WTC11 (cell line): ENCODE measurements around the gene DNAJC18. TPM values are rescaled to one million over a fixed set of nuclear protein-coding genes. Genes with fewer than 3 reads are reported as not detected.

Experiments
- ATAC-seq: fragments of 200-7000 bp; cut with Tn5 transposase; 2 replicates; pipeline ENCODE4 v1.10.0; 2021; ENCODE audit warnings: mild to moderate bottlenecking, moderate library complexity
- CTCF ChIA-PET: fragments of 300-600 bp; sonication (Branson Sonifier 250); formaldehyde crosslinking; loops from one replicate; lab custom pipeline; 2021; ENCODE audit warnings: antibody characterized with exemption; lab: Charles Lee
- POLR2A ChIA-PET: fragments of 350-600 bp; sonication (Branson Sonifier 250); formaldehyde crosslinking; loops from one replicate; lab custom pipeline; 2021; ENCODE audit warnings: antibody characterized with exemption; lab: Charles Lee
- DNase-seq: peaks from one replicate; pipeline ENCODE4 v3.0.0; 2021; ENCODE audit warnings: low spot score
- H3K27ac Mint-ChIP-seq: 2 replicates; pipeline ENCODE4 v1.8.0; 2021; ENCODE audit warnings: mixed read lengths
- H3K27me3 Mint-ChIP-seq: 2 replicates; pipeline ENCODE4 v1.8.0; 2021; ENCODE audit warnings: low read depth, mild to moderate bottlenecking, moderate library complexity, mixed read lengths
- H3K36me3 Mint-ChIP-seq: 2 replicates; pipeline ENCODE4 v1.8.0; 2021; ENCODE audit warnings: mixed read lengths
- H3K4me1 Mint-ChIP-seq: 2 replicates; pipeline ENCODE4 v1.8.0; 2022; ENCODE audit warnings: mixed read lengths
- H3K4me3 Mint-ChIP-seq: 2 replicates; pipeline ENCODE4 v1.8.0; 2021; ENCODE audit warnings: mild to moderate bottlenecking, moderate library complexity, mixed read lengths
- H3K9me3 Mint-ChIP-seq: 2 replicates; pipeline ENCODE4 v1.8.0; 2021; ENCODE audit warnings: mixed read lengths
- CBFB ChIP-seq: sonication (generic); formaldehyde crosslinking; IDR thresholded peaks from 2 replicates; pipeline ENCODE4 v1.8.1; 2022; ENCODE audit warnings: mild to moderate bottlenecking, low read depth, missing genetic modification reagents
- CREB1 ChIP-seq: sonication (generic); formaldehyde crosslinking; IDR thresholded peaks from 2 replicates; pipeline ENCODE4 v1.8.0; 2023; ENCODE audit warnings: mild to moderate bottlenecking, missing genetic modification reagents
- ESRRA ChIP-seq: sonication (generic); formaldehyde crosslinking; IDR thresholded peaks from 2 replicates; pipeline ENCODE4 v1.8.1; 2022; ENCODE audit warnings: mild to moderate bottlenecking, missing genetic modification reagents, borderline replicate concordance
- IRF2 ChIP-seq: sonication (generic); formaldehyde crosslinking; IDR thresholded peaks from 2 replicates; pipeline ENCODE4 v1.8.0; 2022; ENCODE audit warnings: low read depth, missing genetic modification reagents, borderline replicate concordance
- KAT7 ChIP-seq: sonication (generic); formaldehyde crosslinking; IDR thresholded peaks from 2 replicates; pipeline ENCODE4 v1.8.1; 2023; ENCODE audit warnings: missing genetic modification reagents, mild to moderate bottlenecking, borderline replicate concordance
- NFATC4 ChIP-seq: fragments of 250-450 bp; sonication (Bioruptor Pico); IDR thresholded peaks from 2 replicates; pipeline ENCODE4 v1.9.0; 2021; ENCODE audit warnings: mild to moderate bottlenecking
- NFE2L1 ChIP-seq: sonication (generic); formaldehyde crosslinking; IDR thresholded peaks from 2 replicates; pipeline ENCODE4 v1.8.1; 2023; ENCODE audit warnings: missing genetic modification reagents
- SMAD3 ChIP-seq: sonication (generic); formaldehyde crosslinking; IDR thresholded peaks from 2 replicates; pipeline ENCODE4 v1.8.0; 2022; ENCODE audit warnings: missing genetic modification reagents, mild to moderate bottlenecking, borderline replicate concordance
- SMAD4 ChIP-seq: sonication (generic); formaldehyde crosslinking; IDR thresholded peaks from 2 replicates; pipeline ENCODE4 v1.8.0; 2022; ENCODE audit warnings: mild to moderate bottlenecking, missing genetic modification reagents
- SOX15 ChIP-seq: fragments of 250-450 bp; sonication (Bioruptor Pico); IDR thresholded peaks from 2 replicates; pipeline ENCODE4 v1.9.0; 2021; ENCODE audit warnings: mild to moderate bottlenecking
- TEAD1 ChIP-seq: sonication (generic); formaldehyde crosslinking; IDR thresholded peaks from 2 replicates; pipeline ENCODE4 v1.8.0; 2022; ENCODE audit warnings: mild to moderate bottlenecking, missing genetic modification reagents
- TEAD4 ChIP-seq: sonication (generic); formaldehyde crosslinking; IDR thresholded peaks from 2 replicates; pipeline ENCODE4 v1.8.0; 2022; ENCODE audit warnings: mild to moderate bottlenecking, missing genetic modification reagents
- ZNF263 ChIP-seq: sonication (generic); formaldehyde crosslinking; IDR thresholded peaks from 2 replicates; pipeline ENCODE4 v1.8.1; 2022; ENCODE audit warnings: low read depth, mild to moderate bottlenecking, moderate library complexity, missing genetic modification reagents
- ZNF416 ChIP-seq: fragments of 250-450 bp; sonication (Bioruptor Pico); IDR thresholded peaks from 2 replicates; pipeline ENCODE4 v1.9.0; 2021; ENCODE audit warnings: mild to moderate bottlenecking, inconsistent platforms
- total RNA-seq: library from RNA; stranded (reverse); gene quantifications from 3 replicates; pipeline ENCODE4 v1.2.3, GENCODE V29; 2021
- TF ChIP-seq, protein P1 (sequence below): sonication (generic); formaldehyde crosslinking; IDR thresholded peaks from 2 replicates; pipeline ENCODE4 v1.8.0; 2023; ENCODE audit warnings: missing genetic modification reagents, mild to moderate bottlenecking, borderline replicate concordance
- TF ChIP-seq, protein P2 (sequence below): sonication (generic); formaldehyde crosslinking; IDR thresholded peaks from 2 replicates; pipeline ENCODE4 v1.8.0; 2022; ENCODE audit warnings: missing genetic modification reagents
- TF ChIP-seq, protein P3 (sequence below): sonication (generic); formaldehyde crosslinking; IDR thresholded peaks from 2 replicates; pipeline ENCODE4 v1.8.1; 2023; ENCODE audit warnings: mild to moderate bottlenecking, missing genetic modification reagents
- TF ChIP-seq, protein P4 (sequence below): fragments of 250-450 bp; sonication (Bioruptor Pico); conservative IDR thresholded peaks from 2 replicates; pipeline ENCODE4 v1.9.0; 2021; ENCODE audit warnings: mild to moderate bottlenecking
- TF ChIP-seq, protein P5 (sequence below): sonication (generic); formaldehyde crosslinking; IDR thresholded peaks from 2 replicates; pipeline ENCODE4 v1.8.1; 2022; ENCODE audit warnings: missing genetic modification reagents, borderline replicate concordance

The DNAJC18 gene
- total RNA-seq, 1 experiment from 2014 or later, result 23.7 TPM

DNA sequence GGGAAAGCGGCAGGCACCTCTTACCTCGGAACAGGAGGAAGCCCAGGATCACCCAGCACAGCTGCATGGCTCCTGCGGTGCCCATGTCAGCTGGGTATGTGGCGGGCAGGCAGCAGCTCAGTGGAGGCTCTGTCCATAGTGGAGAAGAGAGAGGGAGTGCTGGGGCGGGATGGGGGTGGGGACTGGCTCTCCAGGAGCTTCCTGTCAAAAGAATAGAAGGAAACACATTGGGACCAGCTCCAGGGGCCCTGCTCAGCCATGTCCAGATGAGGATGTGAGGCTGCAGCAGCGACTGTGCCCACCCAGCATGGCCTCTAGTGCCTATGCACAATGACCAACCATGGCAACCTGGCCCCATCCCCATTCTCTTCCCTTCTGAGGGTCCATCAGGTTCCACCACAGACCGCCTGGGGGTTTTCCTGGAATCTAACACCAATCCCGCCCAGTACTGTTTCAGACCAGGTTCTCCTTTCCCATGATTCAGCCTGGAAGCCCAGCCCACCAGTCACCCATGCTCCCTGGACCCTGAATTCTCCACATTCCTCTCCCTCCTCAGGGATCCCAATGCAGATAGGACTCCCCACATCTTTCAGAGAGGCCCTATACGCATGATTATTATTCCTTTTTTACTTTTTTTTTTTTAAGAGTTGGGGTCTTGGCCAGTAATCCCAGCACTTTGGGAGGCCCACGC lies 23.4 kb upstream of the DNAJC18 start, which contains the start of gene ECSCR (continued):
- TF ChIP-seq, protein P1, sequence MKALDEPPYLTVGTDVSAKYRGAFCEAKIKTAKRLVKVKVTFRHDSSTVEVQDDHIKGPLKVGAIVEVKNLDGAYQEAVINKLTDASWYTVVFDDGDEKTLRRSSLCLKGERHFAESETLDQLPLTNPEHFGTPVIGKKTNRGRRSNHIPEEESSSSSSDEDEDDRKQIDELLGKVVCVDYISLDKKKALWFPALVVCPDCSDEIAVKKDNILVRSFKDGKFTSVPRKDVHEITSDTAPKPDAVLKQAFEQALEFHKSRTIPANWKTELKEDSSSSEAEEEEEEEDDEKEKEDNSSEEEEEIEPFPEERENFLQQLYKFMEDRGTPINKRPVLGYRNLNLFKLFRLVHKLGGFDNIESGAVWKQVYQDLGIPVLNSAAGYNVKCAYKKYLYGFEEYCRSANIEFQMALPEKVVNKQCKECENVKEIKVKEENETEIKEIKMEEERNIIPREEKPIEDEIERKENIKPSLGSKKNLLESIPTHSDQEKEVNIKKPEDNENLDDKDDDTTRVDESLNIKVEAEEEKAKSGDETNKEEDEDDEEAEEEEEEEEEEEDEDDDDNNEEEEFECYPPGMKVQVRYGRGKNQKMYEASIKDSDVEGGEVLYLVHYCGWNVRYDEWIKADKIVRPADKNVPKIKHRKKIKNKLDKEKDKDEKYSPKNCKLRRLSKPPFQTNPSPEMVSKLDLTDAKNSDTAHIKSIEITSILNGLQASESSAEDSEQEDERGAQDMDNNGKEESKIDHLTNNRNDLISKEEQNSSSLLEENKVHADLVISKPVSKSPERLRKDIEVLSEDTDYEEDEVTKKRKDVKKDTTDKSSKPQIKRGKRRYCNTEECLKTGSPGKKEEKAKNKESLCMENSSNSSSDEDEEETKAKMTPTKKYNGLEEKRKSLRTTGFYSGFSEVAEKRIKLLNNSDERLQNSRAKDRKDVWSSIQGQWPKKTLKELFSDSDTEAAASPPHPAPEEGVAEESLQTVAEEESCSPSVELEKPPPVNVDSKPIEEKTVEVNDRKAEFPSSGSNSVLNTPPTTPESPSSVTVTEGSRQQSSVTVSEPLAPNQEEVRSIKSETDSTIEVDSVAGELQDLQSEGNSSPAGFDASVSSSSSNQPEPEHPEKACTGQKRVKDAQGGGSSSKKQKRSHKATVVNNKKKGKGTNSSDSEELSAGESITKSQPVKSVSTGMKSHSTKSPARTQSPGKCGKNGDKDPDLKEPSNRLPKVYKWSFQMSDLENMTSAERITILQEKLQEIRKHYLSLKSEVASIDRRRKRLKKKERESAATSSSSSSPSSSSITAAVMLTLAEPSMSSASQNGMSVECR, result no peak
- no peak for TF ChIP-seq IRF2 (CRISPR knock-in tag)
- TF ChIP-seq ZNF263 (CRISPR knock-in tag), result no peak
- TF ChIP-seq SMAD4 (CRISPR knock-in tag), result no peak

DNA sequence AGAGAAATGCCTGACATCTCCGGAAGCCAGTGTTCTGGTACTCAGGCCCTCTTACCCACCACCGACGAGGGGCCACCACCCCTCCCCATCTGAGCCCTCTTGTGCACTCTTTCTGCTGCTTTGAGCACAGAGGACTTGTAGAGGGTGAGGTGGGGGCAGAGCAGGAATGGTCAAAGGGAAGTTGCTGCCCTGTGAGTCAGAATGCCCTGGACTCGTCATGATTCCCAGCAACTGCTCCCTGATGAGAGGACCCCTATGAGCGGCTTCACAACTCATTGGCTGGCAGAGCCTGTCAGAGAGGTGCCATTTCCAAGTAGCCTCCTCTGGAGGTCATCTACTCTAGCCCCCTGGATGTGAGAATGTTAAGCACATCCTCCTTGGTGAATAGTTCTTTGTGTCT lies 22.4 kb upstream of the DNAJC18 start:
- POLR2A ChIA-PET, result no interaction called here
- no peak for ATAC-seq
- H3K27ac Mint-ChIP-seq, result no peak overlapping the region

More for the DNA sequence above, 22.4 kb upstream of the DNAJC18 start:
- no peak overlapping the region for H3K4me3 Mint-ChIP-seq
- no peak for DNase-seq
- no peaks in the 10 kb centered on the region for H3K36me3 Mint-ChIP-seq
- TF ChIP-seq ESRRA (CRISPR knock-in tag), result no peak
- TF ChIP-seq ZNF416 (CRISPR knock-in tag), result no peak
- TF ChIP-seq NFE2L1, result no peak
- no peak for TF ChIP-seq TEAD1 (CRISPR knock-in tag)
- no peak for TF ChIP-seq NFATC4
- no peak for TF ChIP-seq SOX15 (CRISPR knock-in tag)
- TF ChIP-seq, protein P2, sequence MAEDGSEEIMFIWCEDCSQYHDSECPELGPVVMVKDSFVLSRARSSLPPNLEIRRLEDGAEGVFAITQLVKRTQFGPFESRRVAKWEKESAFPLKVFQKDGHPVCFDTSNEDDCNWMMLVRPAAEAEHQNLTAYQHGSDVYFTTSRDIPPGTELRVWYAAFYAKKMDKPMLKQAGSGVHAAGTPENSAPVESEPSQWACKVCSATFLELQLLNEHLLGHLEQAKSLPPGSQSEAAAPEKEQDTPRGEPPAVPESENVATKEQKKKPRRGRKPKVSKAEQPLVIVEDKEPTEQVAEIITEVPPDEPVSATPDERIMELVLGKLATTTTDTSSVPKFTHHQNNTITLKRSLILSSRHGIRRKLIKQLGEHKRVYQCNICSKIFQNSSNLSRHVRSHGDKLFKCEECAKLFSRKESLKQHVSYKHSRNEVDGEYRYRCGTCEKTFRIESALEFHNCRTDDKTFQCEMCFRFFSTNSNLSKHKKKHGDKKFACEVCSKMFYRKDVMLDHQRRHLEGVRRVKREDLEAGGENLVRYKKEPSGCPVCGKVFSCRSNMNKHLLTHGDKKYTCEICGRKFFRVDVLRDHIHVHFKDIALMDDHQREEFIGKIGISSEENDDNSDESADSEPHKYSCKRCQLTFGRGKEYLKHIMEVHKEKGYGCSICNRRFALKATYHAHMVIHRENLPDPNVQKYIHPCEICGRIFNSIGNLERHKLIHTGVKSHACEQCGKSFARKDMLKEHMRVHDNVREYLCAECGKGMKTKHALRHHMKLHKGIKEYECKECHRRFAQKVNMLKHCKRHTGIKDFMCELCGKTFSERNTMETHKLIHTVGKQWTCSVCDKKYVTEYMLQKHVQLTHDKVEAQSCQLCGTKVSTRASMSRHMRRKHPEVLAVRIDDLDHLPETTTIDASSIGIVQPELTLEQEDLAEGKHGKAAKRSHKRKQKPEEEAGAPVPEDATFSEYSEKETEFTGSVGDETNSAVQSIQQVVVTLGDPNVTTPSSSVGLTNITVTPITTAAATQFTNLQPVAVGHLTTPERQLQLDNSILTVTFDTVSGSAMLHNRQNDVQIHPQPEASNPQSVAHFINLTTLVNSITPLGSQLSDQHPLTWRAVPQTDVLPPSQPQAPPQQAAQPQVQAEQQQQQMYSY (CRISPR knock-in tag), result no peak
- no peak for TF ChIP-seq TEAD4 (CRISPR knock-in tag)
- TF ChIP-seq, protein P3, sequence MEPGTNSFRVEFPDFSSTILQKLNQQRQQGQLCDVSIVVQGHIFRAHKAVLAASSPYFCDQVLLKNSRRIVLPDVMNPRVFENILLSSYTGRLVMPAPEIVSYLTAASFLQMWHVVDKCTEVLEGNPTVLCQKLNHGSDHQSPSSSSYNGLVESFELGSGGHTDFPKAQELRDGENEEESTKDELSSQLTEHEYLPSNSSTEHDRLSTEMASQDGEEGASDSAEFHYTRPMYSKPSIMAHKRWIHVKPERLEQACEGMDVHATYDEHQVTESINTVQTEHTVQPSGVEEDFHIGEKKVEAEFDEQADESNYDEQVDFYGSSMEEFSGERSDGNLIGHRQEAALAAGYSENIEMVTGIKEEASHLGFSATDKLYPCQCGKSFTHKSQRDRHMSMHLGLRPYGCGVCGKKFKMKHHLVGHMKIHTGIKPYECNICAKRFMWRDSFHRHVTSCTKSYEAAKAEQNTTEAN (CRISPR knock-in tag), result no peak
- no peak for TF ChIP-seq CBFB (CRISPR knock-in tag)
- no peak for TF ChIP-seq SMAD3 (CRISPR knock-in tag)
- TF ChIP-seq CREB1, result no peak
- TF ChIP-seq, protein P4, sequence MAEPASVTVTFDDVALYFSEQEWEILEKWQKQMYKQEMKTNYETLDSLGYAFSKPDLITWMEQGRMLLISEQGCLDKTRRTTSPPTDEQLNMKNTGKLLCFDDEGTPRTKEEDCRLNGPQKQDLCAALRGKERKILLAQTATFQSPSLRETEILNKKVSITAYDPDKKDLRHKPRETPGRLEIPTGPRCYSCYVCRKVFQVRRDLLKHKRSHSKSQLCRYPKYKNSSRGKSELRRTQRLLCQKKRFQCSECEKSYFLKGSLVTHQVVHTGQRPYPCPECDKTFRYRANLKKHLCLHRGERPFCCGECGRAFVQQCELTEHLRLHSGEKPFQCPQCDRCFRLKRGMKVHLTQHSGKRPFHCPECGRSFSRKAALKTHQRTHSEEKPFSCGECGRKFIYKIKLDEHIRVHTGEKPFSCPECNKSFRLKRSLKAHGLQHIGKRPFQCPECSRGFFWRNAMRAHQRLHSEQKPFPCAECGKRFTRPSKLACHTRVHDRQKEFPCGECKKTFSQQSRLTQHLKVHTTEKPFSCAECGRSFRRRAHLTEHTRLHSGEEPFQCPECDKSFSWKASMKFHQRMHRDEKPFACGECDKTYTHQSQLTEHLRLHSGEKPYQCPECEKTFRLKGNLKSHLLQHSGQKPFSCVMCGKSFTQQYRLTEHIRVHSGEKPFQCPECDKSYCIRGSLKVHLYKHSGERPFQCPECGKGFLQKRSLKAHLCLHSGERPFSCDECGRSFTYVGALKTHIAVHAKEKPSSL, result no peak
- TF ChIP-seq KAT7, result no peak
- TF ChIP-seq, protein P5, sequence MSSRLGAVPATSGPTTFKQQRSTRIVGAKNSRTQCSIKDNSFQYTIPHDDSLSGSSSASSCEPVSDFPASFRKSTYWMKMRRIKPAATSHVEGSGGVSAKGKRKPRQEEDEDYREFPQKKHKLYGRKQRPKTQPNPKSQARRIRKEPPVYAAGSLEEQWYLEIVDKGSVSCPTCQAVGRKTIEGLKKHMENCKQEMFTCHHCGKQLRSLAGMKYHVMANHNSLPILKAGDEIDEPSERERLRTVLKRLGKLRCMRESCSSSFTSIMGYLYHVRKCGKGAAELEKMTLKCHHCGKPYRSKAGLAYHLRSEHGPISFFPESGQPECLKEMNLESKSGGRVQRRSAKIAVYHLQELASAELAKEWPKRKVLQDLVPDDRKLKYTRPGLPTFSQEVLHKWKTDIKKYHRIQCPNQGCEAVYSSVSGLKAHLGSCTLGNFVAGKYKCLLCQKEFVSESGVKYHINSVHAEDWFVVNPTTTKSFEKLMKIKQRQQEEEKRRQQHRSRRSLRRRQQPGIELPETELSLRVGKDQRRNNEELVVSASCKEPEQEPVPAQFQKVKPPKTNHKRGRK (CRISPR knock-in tag), result no peak
- H3K9me3 Mint-ChIP-seq, result no peaks in the 10 kb centered on the region
- no peaks in the 10 kb centered on the region for H3K27me3 Mint-ChIP-seq
- CTCF ChIA-PET, result interaction anchor here (1.1 to 1.5 kb wide), 3 partner anchors 22 to 51 kb away, joined by 3 to 6 read pairs (median 4); partner anchors contain the start of gene DNAJC18
- H3K4me1 Mint-ChIP-seq, result peaks cover 41% of the 10 kb centered on the region
